ENCODE measurements around the gene KDF1.
"Not testable (repeated sequence)": the region's sequence is repeated elsewhere in the genome, so short reads cannot be mapped to it uniquely, and the experiment has no call there.

Gene KDF1

GRCh38 chr1:26950602-26951001 lies 9.7 kb downstream of the KDF1 start:
- no peak for TF ChIP-seq CTCF (IDR thresholded peaks at IDR 0.05)
- Histone ChIP-seq H3K4me2 (ENCODE audit: low read length) (no peak overlapping the region), H3K27ac (no peak overlapping the region), H3K36me3 (ENCODE audit: control insufficient read depth, insufficient read depth, low read length) (no peaks in the 10 kb centered on the region), H2AFZ (no peak overlapping the region), H3K9ac (no peak overlapping the region), H3K4me3 (ENCODE audit: low read depth, low read length) (no peak overlapping the region), H3K79me2 (peaks cover 2% of the 10 kb centered on the region), H3K9me3 (ENCODE audit: control insufficient read depth, low read length) (no peaks in the 10 kb centered on the region), H3K27me3 (ENCODE audit: control insufficient read depth, insufficient read depth, low read length) (no peaks in the 10 kb centered on the region), H3K4me1 (no peaks in the 10 kb centered on the region)

- Histone ChIP-seq H3K79me2 (peaks cover 2% of the 10 kb centered on the region), H3K4me1 (no peaks in the 10 kb centered on the region), H3K27ac (no peak overlapping the region), H2AFZ (no peak overlapping the region), H3K9ac (no peak overlapping the region), H3K4me3 (ENCODE audit: low read depth, low read length) (no peak overlapping the region), H3K27me3 (ENCODE audit: control insufficient read depth, insufficient read depth, low read length) (no peaks in the 10 kb centered on the region), H3K4me2 (ENCODE audit: low read length) (no peak overlapping the region), H3K36me3 (ENCODE audit: control insufficient read depth, insufficient read depth, low read length) (no peaks in the 10 kb centered on the region), H3K9me3 (ENCODE audit: control insufficient read depth, low read length) (no peaks in the 10 kb centered on the region)
- TF ChIP-seq CTCF (IDR thresholded peaks at IDR 0.05) = no peak
Observed at GRCh38 chr1:26949926-26950319, 10.3 kb downstream of the KDF1 start.

- Histone ChIP-seq H3K9ac (no peak overlapping the region), H2AFZ (no peak overlapping the region), H3K79me2 (peaks cover 2% of the 10 kb centered on the region), H3K4me3 (ENCODE audit: low read depth, low read length) (no peak overlapping the region), H3K27me3 (ENCODE audit: control insufficient read depth, insufficient read depth, low read length) (no peaks in the 10 kb centered on the region), H3K9me3 (ENCODE audit: control insufficient read depth, low read length) (no peaks in the 10 kb centered on the region), H3K36me3 (ENCODE audit: control insufficient read depth, insufficient read depth, low read length) (no peaks in the 10 kb centered on the region), H3K4me1 (no peaks in the 10 kb centered on the region), H3K27ac (no peak overlapping the region), H3K4me2 (ENCODE audit: low read length) (no peak overlapping the region)
- no peak for TF ChIP-seq CTCF (IDR thresholded peaks at IDR 0.05)
Observed at GRCh38 chr1:26949266-26949925, 10.9 kb downstream of the KDF1 start.

GRCh38 chr1:26948725-26949057 lies 11.6 kb downstream of the KDF1 start:
- H3K4me1 ChIP-seq; H3K79me2 ChIP-seq; H3K27me3 ChIP-seq (ENCODE audit: control insufficient read depth, insufficient read depth, low read length); H3K4me3 ChIP-seq (ENCODE audit: low read depth, low read length); H3K36me3 ChIP-seq (ENCODE audit: control insufficient read depth, insufficient read depth, low read length); H3K27ac ChIP-seq; H3K9ac ChIP-seq; H3K4me2 ChIP-seq (ENCODE audit: low read length); H2AFZ ChIP-seq; H3K9me3 ChIP-seq (ENCODE audit: control insufficient read depth, low read length): not testable (repeated sequence)

- H3K27ac ChIP-seq = no peak overlapping the region
Observed at GRCh38 chr1:26946270-26946669, 14.0 kb downstream of the KDF1 start.

More at GRCh38 chr1:26946270-26946669, 14.0 kb downstream of the KDF1 start:
- peaks cover under 1% of the 10 kb centered on the region for H3K79me2 ChIP-seq
- no peaks in the 10 kb centered on the region for H3K9me3 ChIP-seq (ENCODE audit: control insufficient read depth, low read length)
- H3K4me3 ChIP-seq (ENCODE audit: low read depth, low read length) = no peak overlapping the region
- H3K36me3 ChIP-seq (ENCODE audit: control insufficient read depth, insufficient read depth, low read length) = no peaks in the 10 kb centered on the region
- H2AFZ ChIP-seq = no peak overlapping the region
- no peaks in the 10 kb centered on the region for H3K4me1 ChIP-seq
- H3K4me2 ChIP-seq (ENCODE audit: low read length) = no peak overlapping the region
- no peak for TF ChIP-seq CTCF (IDR thresholded peaks at IDR 0.05)
- H3K9ac ChIP-seq = no peak overlapping the region
- no peaks in the 10 kb centered on the region for H3K27me3 ChIP-seq (ENCODE audit: control insufficient read depth, insufficient read depth, low read length)
